K562 (cell line): Measurements from ENCODE around the gene KBTBD2. TPM values are rescaled to one million over a fixed set of nuclear protein-coding genes. Genes with fewer than 3 reads are reported as not detected.

Experiments used
- C11orf30 ChIP-seq: fragments of 450-650 bp; IDR thresholded peaks from 2 replicates; pipeline ENCODE4 v1.6.1; 2016; ENCODE audit warnings: low read depth, mild to moderate bottlenecking
- COPS2 ChIP-seq: fragments of 450-650 bp; conservative IDR thresholded peaks from 2 replicates; pipeline ENCODE4 v1.6.1; 2016; ENCODE audit warnings: mild to moderate bottlenecking, moderate library complexity
- E2F3 ChIP-seq: fragments of 250-450 bp; sonication (Bioruptor Pico); IDR thresholded peaks from 2 replicates; pipeline ENCODE4 v1.4.0; 2020; ENCODE audit warnings: mild to moderate bottlenecking
- ETV6 ChIP-seq, 3 experiments: fragments of 150-350 bp in 1 of 3; sonication (generic) in 1 of 3; formaldehyde crosslinking in 1 of 3; IDR thresholded peaks; 2 replicates each; pipeline versions ENCODE4 v1.6.1 to v1.8.0; 2014 to 2022; ENCODE audit warnings: borderline replicate concordance in 2 of 3, low read depth in 2 of 3, antibody characterized with exemption in 1 of 3, low read length in 1 of 3, mild to moderate bottlenecking in 1 of 3, missing genetic modification reagents in 1 of 3
- HEY1 ChIP-seq: fragments of 250-450 bp; sonication (Bioruptor Pico); IDR thresholded peaks from 2 replicates; pipeline ENCODE4 v1.5.0; 2020; ENCODE audit warnings: mild to moderate bottlenecking, moderate library complexity, borderline replicate concordance
- NFIC ChIP-seq: fragments of 450-650 bp; IDR thresholded peaks from 2 replicates; pipeline ENCODE4 v1.6.1; 2017; ENCODE audit warnings: mild to moderate bottlenecking, inconsistent platforms
- NR0B1 ChIP-seq: fragments of 450-650 bp; IDR thresholded peaks from one replicate; pipeline ENCODE4 v1.6.1; 2018; ENCODE audit warnings: mild to moderate bottlenecking, moderate library complexity; ENCODE audit not compliant: partially characterized antibody
- SMARCA5 ChIP-seq: fragments of 450-650 bp; IDR thresholded peaks from 2 replicates; pipeline ENCODE4 v1.6.1; 2016
- SRSF1 ChIP-seq: fragments of 200-400 bp; formaldehyde crosslinking; IDR thresholded peaks from 2 replicates; pipeline ENCODE4 v1.6.1; 2017; ENCODE audit warnings: mild to moderate bottlenecking, low read depth, low read length, moderate library complexity
- TBL1XR1 ChIP-seq, 2 experiments: IDR thresholded peaks; 2 replicates each; pipeline ENCODE4 v1.6.1; 2012; ENCODE audit warnings: improper control_type of control experiment in 2 of 2, low read length in 2 of 2, mild to moderate bottlenecking in 1 of 2
- ZNF274 ChIP-seq: IDR thresholded peaks from 2 replicates; pipeline ENCODE4 v1.6.1; 2011; ENCODE audit warnings: low read depth, mild to moderate bottlenecking, low read length, moderate library complexity, borderline replicate concordance
- ZNF668 ChIP-seq: fragments of 250-450 bp; sonication (Bioruptor Pico); IDR thresholded peaks from 2 replicates; pipeline ENCODE4 v1.8.0; 2022; ENCODE audit warnings: mild to moderate bottlenecking, inconsistent platforms
- ZSCAN32 ChIP-seq: fragments of 450-650 bp; formaldehyde crosslinking; IDR thresholded peaks from 2 replicates; pipeline ENCODE4 v1.4.0; 2020; ENCODE audit warnings: mild to moderate bottlenecking, moderate library complexity
- polyA plus RNA-seq, 8 experiments: library from polyadenylated mRNA; depleted of rRNA in 4 of 8; stranded (reverse) in 5 of 8; unstranded in 3 of 8; fragments of >200 nt; fragmentation: Nextera tagmentation in 2 of 8; fragmentation: Illumina TruSeq in 1 of 8; extraction: Ambion mirVana in 2 of 8; extraction: Trizol in 1 of 8; gene quantifications; 2 replicates each; pipeline versions ENCODE4 v1.2.1 to v1.2.3, GENCODE V29; 2011 to 2014; ENCODE audit warnings: inconsistent platforms in 1 of 8, missing spikeins in 1 of 8
- total RNA-seq, 7 experiments: library from RNA; depleted of rRNA in 6 of 7; stranded (reverse); fragments of >200 nt in 6 of 7; fragmentation: Illumina TruSeq in 2 of 7; extraction: Trizol in 2 of 7; gene quantifications; 2 replicates each; pipeline versions ENCODE4 v1.2.1 to v1.2.3, GENCODE V29; 2011 to 2021; ENCODE audit warnings: low replicate concordance in 1 of 7
- TF ChIP-seq, protein P1 (sequence below): sonication (generic); formaldehyde crosslinking; IDR thresholded peaks from 2 replicates; pipeline ENCODE4 v1.8.0; 2022; ENCODE audit warnings: mild to moderate bottlenecking, low read depth, missing genetic modification reagents
- TF ChIP-seq, protein P2 (sequence below): sonication (generic); formaldehyde crosslinking; IDR thresholded peaks from 2 replicates; pipeline ENCODE4 v1.8.0; 2023; ENCODE audit warnings: mild to moderate bottlenecking, missing genetic modification reagents

The KBTBD2 gene
- total and polyA plus RNA-seq, 9 of the 15 experiments (the other 6 are each of a cell fraction or from before 2014, with no cell fraction given) = 22.8 to 62.2 (median 30.8) TPM

DNA sequence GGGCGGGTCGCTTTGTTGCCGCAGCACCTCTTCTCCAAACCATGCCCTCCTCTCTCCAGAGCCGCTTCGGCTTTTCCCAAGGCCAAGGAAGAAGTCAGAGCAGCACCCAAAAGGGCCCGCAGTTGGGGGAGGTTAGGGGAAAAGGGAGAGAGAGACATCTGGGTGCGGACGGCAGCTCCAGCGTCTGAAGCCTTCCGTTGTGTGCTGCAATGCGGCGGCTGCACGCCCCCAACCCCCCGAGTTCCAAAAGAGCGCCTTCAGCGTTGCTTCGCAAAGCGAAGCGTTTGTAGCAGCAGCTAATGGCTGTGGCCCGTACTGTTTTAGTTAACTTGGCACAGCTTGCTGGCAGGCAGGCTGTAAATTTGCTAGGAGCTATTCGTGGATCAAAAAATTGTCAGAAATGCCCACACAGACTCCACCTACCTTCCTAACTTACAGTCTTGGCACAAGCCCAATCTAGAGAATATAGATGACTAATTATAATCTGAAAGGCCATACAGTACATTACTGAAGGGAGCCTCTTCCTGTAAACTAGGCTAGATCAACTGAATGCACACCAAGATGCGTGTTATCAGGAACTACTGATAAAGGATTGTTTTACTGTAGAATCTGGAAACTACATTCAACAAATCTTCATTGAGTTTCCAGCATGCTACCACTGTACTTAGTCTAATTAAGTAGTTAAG is 1.1 kb upstream of the KBTBD2 start (continued):
- TF ChIP-seq, protein P1, sequence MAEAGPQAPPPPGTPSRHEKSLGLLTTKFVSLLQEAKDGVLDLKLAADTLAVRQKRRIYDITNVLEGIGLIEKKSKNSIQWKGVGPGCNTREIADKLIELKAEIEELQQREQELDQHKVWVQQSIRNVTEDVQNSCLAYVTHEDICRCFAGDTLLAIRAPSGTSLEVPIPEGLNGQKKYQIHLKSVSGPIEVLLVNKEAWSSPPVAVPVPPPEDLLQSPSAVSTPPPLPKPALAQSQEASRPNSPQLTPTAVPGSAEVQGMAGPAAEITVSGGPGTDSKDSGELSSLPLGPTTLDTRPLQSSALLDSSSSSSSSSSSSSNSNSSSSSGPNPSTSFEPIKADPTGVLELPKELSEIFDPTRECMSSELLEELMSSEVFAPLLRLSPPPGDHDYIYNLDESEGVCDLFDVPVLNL (CRISPR knock-in tag) = no peak
- TF ChIP-seq, protein P2, sequence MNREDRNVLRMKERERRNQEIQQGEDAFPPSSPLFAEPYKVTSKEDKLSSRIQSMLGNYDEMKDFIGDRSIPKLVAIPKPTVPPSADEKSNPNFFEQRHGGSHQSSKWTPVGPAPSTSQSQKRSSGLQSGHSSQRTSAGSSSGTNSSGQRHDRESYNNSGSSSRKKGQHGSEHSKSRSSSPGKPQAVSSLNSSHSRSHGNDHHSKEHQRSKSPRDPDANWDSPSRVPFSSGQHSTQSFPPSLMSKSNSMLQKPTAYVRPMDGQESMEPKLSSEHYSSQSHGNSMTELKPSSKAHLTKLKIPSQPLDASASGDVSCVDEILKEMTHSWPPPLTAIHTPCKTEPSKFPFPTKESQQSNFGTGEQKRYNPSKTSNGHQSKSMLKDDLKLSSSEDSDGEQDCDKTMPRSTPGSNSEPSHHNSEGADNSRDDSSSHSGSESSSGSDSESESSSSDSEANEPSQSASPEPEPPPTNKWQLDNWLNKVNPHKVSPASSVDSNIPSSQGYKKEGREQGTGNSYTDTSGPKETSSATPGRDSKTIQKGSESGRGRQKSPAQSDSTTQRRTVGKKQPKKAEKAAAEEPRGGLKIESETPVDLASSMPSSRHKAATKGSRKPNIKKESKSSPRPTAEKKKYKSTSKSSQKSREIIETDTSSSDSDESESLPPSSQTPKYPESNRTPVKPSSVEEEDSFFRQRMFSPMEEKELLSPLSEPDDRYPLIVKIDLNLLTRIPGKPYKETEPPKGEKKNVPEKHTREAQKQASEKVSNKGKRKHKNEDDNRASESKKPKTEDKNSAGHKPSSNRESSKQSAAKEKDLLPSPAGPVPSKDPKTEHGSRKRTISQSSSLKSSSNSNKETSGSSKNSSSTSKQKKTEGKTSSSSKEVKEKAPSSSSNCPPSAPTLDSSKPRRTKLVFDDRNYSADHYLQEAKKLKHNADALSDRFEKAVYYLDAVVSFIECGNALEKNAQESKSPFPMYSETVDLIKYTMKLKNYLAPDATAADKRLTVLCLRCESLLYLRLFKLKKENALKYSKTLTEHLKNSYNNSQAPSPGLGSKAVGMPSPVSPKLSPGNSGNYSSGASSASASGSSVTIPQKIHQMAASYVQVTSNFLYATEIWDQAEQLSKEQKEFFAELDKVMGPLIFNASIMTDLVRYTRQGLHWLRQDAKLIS (CRISPR knock-in tag) = no peak
- no peak for TF ChIP-seq SMARCA5
- no peak for TF ChIP-seq ETV6 (IDR thresholded peaks at IDR 0.05; ENCODE audit: borderline replicate concordance in 1 of 2, low read depth in 2 of 2, low read length in 1 of 2)
- no peak for TF ChIP-seq ETV6 (CRISPR knock-in tag; IDR thresholded peaks at IDR 0.05; ENCODE audit: borderline replicate concordance)
- TF ChIP-seq HEY1 = no peak
- no peak for TF ChIP-seq TBL1XR1 (IDR thresholded peaks at IDR 0.05; ENCODE audit: low read length in 2 of 2)
- peak; percentile 48 for TF ChIP-seq C11orf30
- peak; percentile 94 for TF ChIP-seq NFIC
- TF ChIP-seq SRSF1 = no peak
- no peak for TF ChIP-seq COPS2
- no peak for TF ChIP-seq ZSCAN32 (CRISPR knock-in tag)
- no peak for TF ChIP-seq E2F3 (CRISPR knock-in tag)
- no peak for TF ChIP-seq NR0B1
- no peak for TF ChIP-seq ZNF274
- no peak for TF ChIP-seq ZNF668 (CRISPR knock-in tag)
